IMR-90 (cell line): ENCODE measurements around the gene UNC13B. TPM values are rescaled to one million over a fixed set of nuclear protein-coding genes. Genes with fewer than 3 reads are reported as not detected.

Source experiments
- ATAC-seq: fragments of 200-7000 bp; cut with Tn5 transposase; 2 replicates; pipeline ENCODE4 v1.9.1; 2020; ENCODE audit warnings: low read depth, mild to moderate bottlenecking, moderate library complexity
- BruUV-seq: library from RNA; stranded (reverse); fragments of 400-500 nt; replicated peaks from 2 replicates; lab custom pipeline; 2021; lab: Mats Ljungman, UMichigan
- CTCF ChIA-PET: fragments of 300-600 bp; formaldehyde crosslinking; extraction: SDS; loops from one replicate; lab custom pipeline; 2021; ENCODE audit warnings: antibody characterized with exemption; lab: Yijun Ruan, JAX
- POLR2A ChIA-PET: fragments of 300-600 bp; sonication (Branson Sonifier 250); formaldehyde crosslinking; loops from one replicate; lab custom pipeline; 2022; ENCODE audit warnings: antibody characterized with exemption; ENCODE audit not compliant: unreplicated experiment; lab: Charles Lee
- DNase-seq: peaks from one replicate; pipeline ENCODE4 v3.0.0; 2013
- H2AFZ ChIP-seq: replicated peaks from 2 replicates; pipeline ENCODE3; 2013; ENCODE audit warnings: low read length, mild to moderate bottlenecking; ENCODE audit not compliant: poor library complexity
- H2AK5ac ChIP-seq: 2 replicates; pipeline ENCODE4 v1.6.1; 2013; ENCODE audit warnings: low read depth, low read length, inconsistent platforms
- H2AK9ac ChIP-seq: replicated peaks from 2 replicates; pipeline ENCODE3; 2013; ENCODE audit warnings: mild to moderate bottlenecking, low read depth, low read length, moderate library complexity; ENCODE audit not compliant: poor library complexity
- H2BK120ac ChIP-seq: 2 replicates; pipeline ENCODE4 v1.6.1; 2013; ENCODE audit warnings: low read depth, low read length, inconsistent platforms
- H2BK15ac ChIP-seq: 3 replicates; pipeline ENCODE4 v1.6.1; 2013; ENCODE audit warnings: low read depth, low read length, inconsistent platforms
- H2BK20ac ChIP-seq: 2 replicates; pipeline ENCODE4 v1.6.1; 2013; ENCODE audit warnings: low read depth, mild to moderate bottlenecking, inconsistent platforms, low read length, moderate library complexity
- H2BK5ac ChIP-seq: 2 replicates; pipeline ENCODE4 v1.6.1; 2013; ENCODE audit warnings: mild to moderate bottlenecking, low read depth, low read length, inconsistent platforms; ENCODE audit not compliant: poor library complexity, severe bottlenecking
- H3K14ac ChIP-seq: replicated peaks from 2 replicates; pipeline ENCODE4 v1.6.1; 2013; ENCODE audit warnings: low read depth, low read length, inconsistent platforms
- H3K18ac ChIP-seq: 2 replicates; pipeline ENCODE4 v1.6.1; 2013; ENCODE audit warnings: low read depth, low read length, control low read depth
- H3K23ac ChIP-seq: 2 replicates; pipeline ENCODE4 v1.6.1; 2013; ENCODE audit warnings: low read depth, low read length, inconsistent platforms
- H3K27ac ChIP-seq: 2 replicates; pipeline ENCODE4 v1.5.1; 2013; ENCODE audit warnings: mild to moderate bottlenecking, control low read depth, low read length; ENCODE audit not compliant: insufficient read depth
- H3K27me3 ChIP-seq: 2 replicates; pipeline ENCODE4 v1.6.1; 2013; ENCODE audit warnings: low read length; ENCODE audit not compliant: control insufficient read depth, insufficient read depth
- H3K36me3 ChIP-seq: 2 replicates; pipeline ENCODE4 v1.6.1; 2013; ENCODE audit warnings: low read length, mixed read lengths; ENCODE audit not compliant: control insufficient read depth, insufficient read depth
- H3K4ac ChIP-seq: 2 replicates; pipeline ENCODE4 v1.6.1; 2013; ENCODE audit warnings: low read depth, low read length, inconsistent platforms
- H3K4me1 ChIP-seq: 2 replicates; pipeline ENCODE4 v1.6.1; 2013; ENCODE audit warnings: low read length, mixed read lengths; ENCODE audit not compliant: control insufficient read depth, insufficient read depth
- H3K4me2 ChIP-seq: 2 replicates; pipeline ENCODE4 v1.6.1; 2013; ENCODE audit warnings: low read depth, mild to moderate bottlenecking, control low read depth, low read length, moderate library complexity
- H3K4me3 ChIP-seq: 2 replicates; pipeline ENCODE4 v1.5.1; 2013; ENCODE audit warnings: low read depth, mild to moderate bottlenecking, control low read depth, low read length, moderate library complexity; ENCODE audit not compliant: insufficient read depth
- H3K56ac ChIP-seq: 2 replicates; pipeline ENCODE4 v1.6.1; 2013; ENCODE audit warnings: low read length, inconsistent platforms; ENCODE audit not compliant: insufficient read depth; ENCODE audit errors: extremely low read depth
- H3K79me1 ChIP-seq, 2 experiments: 2 replicates each; pipeline ENCODE4 v1.6.1; 2013; ENCODE audit warnings: low read length in 2 of 2, inconsistent platforms in 1 of 2, low read depth in 1 of 2
- H3K9ac ChIP-seq: 2 replicates; pipeline ENCODE4 v1.6.1; 2013; ENCODE audit warnings: low read depth, low read length, control low read depth
- H3K9me1 ChIP-seq: 2 replicates; pipeline ENCODE4 v1.6.1; 2013; ENCODE audit warnings: low read length, inconsistent platforms; ENCODE audit not compliant: insufficient read depth
- H3K9me3 ChIP-seq: 2 replicates; pipeline ENCODE4 v1.6.1; 2013; ENCODE audit warnings: low read length; ENCODE audit not compliant: control insufficient read depth, insufficient read depth
- H4K20me1 ChIP-seq: 2 replicates; pipeline ENCODE4 v1.6.1; 2013; ENCODE audit warnings: low read length, inconsistent platforms; ENCODE audit not compliant: insufficient read depth
- H4K5ac ChIP-seq: 2 replicates; pipeline ENCODE4 v1.6.1; 2013; ENCODE audit warnings: mild to moderate bottlenecking, low read depth, low read length, control low read depth
- H4K8ac ChIP-seq, 2 experiments: 2 replicates each; pipeline ENCODE4 v1.6.1; 2013; ENCODE audit warnings: low read depth in 2 of 2, low read length in 2 of 2, control low read depth in 1 of 2, inconsistent platforms in 1 of 2
- H4K91ac ChIP-seq: 2 replicates; pipeline ENCODE4 v1.6.1; 2013; ENCODE audit warnings: low read depth, low read length, inconsistent platforms; ENCODE audit not compliant: insufficient read depth
- BHLHE40 ChIP-seq: fragments of 150-350 bp; IDR thresholded peaks from 2 replicates; pipeline ENCODE4 v1.6.1; 2016; ENCODE audit warnings: mild to moderate bottlenecking, low read depth, low read length
- CHD1 ChIP-seq: IDR thresholded peaks from 2 replicates; pipeline ENCODE4 v1.6.1; 2012; ENCODE audit warnings: low read depth, low read length, improper control_type of control experiment
- FOS ChIP-seq: fragments of 150-350 bp; IDR thresholded peaks from 2 replicates; pipeline ENCODE4 v1.6.1; 2016; ENCODE audit warnings: low read depth, low read length
- MAFK ChIP-seq: IDR thresholded peaks from 2 replicates; pipeline ENCODE4 v1.6.1; 2012; ENCODE audit warnings: low read depth, low read length, improper control_type of control experiment
- MAZ ChIP-seq: IDR thresholded peaks from 2 replicates; pipeline ENCODE4 v1.6.1; 2012; ENCODE audit warnings: low read depth, mild to moderate bottlenecking, low read length, improper control_type of control experiment, moderate library complexity, borderline replicate concordance
- MXI1 ChIP-seq: IDR thresholded peaks from 2 replicates; pipeline ENCODE4 v1.6.1; 2012; ENCODE audit warnings: low read depth, mild to moderate bottlenecking, low read length, moderate library complexity, borderline replicate concordance
- POLR2A ChIP-seq: IDR thresholded peaks from 2 replicates; pipeline ENCODE4 v1.6.1; 2012; ENCODE audit warnings: mild to moderate bottlenecking, low read depth, low read length
- RAD21 ChIP-seq: IDR thresholded peaks from 2 replicates; pipeline ENCODE4 v1.6.1; 2012; ENCODE audit warnings: low read length, improper control_type of control experiment
- RCOR1 ChIP-seq: IDR thresholded peaks from 2 replicates; pipeline ENCODE4 v1.6.1; 2012; ENCODE audit warnings: mild to moderate bottlenecking, low read length, improper control_type of control experiment; ENCODE audit not compliant: insufficient replicate concordance
- RFX5 ChIP-seq: IDR thresholded peaks from 2 replicates; pipeline ENCODE4 v1.8.0; 2012; ENCODE audit warnings: low read depth, mild to moderate bottlenecking, low read length, moderate library complexity
- SMC3 ChIP-seq: fragments of 150-350 bp; IDR thresholded peaks from 2 replicates; pipeline ENCODE4 v1.6.1; 2016; ENCODE audit warnings: low read depth, mild to moderate bottlenecking, antibody characterized with exemption, low read length, moderate library complexity
- WGBS, 2 experiments: methylation state at CpG; one replicate each; pipeline versions ENCODE4 v1.1.5 to v1.1.7; 2013; ENCODE audit warnings: missing lambda C conversion rate in 2 of 2; ENCODE audit not compliant: insufficient read length in 1 of 2; ENCODE audit errors: extremely low coverage in 2 of 2; 5-methylcytosine and 5-hydroxymethylcytosine counted together
- dilution Hi-C: fragments of 300-500 bp; cut with HindIII; formaldehyde crosslinking; loops from one replicate; pipeline ENCODE4 v1.14.3; 2018; ENCODE audit warnings: low sequenced_read_pairs; ENCODE audit not compliant: unreplicated experiment
- in situ Hi-C: fragments of 300-500 bp; cut with MboI; formaldehyde crosslinking; loops from 3 replicates; pipeline ENCODE4 v1.14.3; 2019; ENCODE audit warnings: low sequenced_read_pairs, inconsistent platforms, mixed read lengths
- intact Hi-C: fragments of 100-400 bp; cut with micrococcal nuclease; formaldehyde crosslinking; loops from 2 replicates; pipeline ENCODE4 v1.10.0; 2022
- polyA plus RNA-seq, 3 experiments: library from polyadenylated mRNA; depleted of rRNA; stranded (reverse); fragments of >200 nt; gene quantifications; 2 replicates each; pipeline ENCODE4 v1.2.3, GENCODE V29; 2012; ENCODE audit warnings: low replicate concordance in 1 of 3
- total RNA-seq: library from RNA; depleted of rRNA; stranded (reverse); fragments of >200 nt; gene quantifications from 2 replicates; pipeline ENCODE4 v1.2.3, GENCODE V29; 2012
- TF ChIP-seq, protein P1 (sequence below): fragments of 150-350 bp; IDR thresholded peaks from 2 replicates; pipeline ENCODE4 v1.6.1; 2017; ENCODE audit warnings: mild to moderate bottlenecking, antibody characterized with exemption, low read length, low read depth
- TF ChIP-seq, protein P2 (sequence below): conservative IDR thresholded peaks from 2 replicates; pipeline ENCODE4 v1.5.1; 2012; ENCODE audit warnings: mild to moderate bottlenecking, low read depth, low read length, improper control_type of control experiment
- TF ChIP-seq, protein P3 (sequence below): fragments of 150-350 bp; IDR thresholded peaks from 2 replicates; pipeline ENCODE4 v1.6.1; 2016; ENCODE audit warnings: low read depth, mild to moderate bottlenecking, low read length, moderate library complexity, borderline replicate concordance

The UNC13B gene
- total and polyA plus RNA-seq, 2 of the 4 experiments (the other 2 are of a cell fraction), result 7.5 to 14.3 TPM

DNA sequence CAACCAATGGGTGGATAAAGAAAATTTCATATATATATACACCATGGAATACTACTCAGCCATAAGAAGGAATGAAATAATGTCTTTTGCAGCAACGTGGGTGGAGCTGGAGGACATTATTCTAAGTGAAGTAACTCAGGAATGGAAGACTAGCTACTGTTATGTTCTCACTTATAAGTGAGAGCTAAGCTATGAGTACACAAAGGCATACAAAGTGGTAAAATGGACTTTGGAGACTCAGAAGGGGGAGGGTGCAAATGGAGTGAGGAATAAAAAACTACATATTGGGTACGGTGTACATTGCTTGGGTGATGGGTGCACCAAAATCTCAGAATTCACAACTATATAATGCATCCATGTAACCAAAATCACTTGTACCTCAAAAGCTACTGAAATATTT is 260.9 kb downstream of the UNC13B start:
- Histone ChIP-seq H2BK15ac (no peak overlapping the region), H3K18ac (no peak overlapping the region), H3K4me3 (no peak overlapping the region), H2AK9ac (no peak overlapping the region), H3K27me3 (peaks cover 3% of the 10 kb centered on the region; the same call in 1 of the 2 replicates), H4K8ac (no peak overlapping the region), H4K5ac (no peak overlapping the region), H3K9me1 (no peaks in the 10 kb centered on the region), H3K27ac (no peak overlapping the region), H3K23ac (no peak overlapping the region), H3K9me3 (no peaks in the 10 kb centered on the region), H4K91ac (no peak overlapping the region), H3K36me3 (no peaks in the 10 kb centered on the region), H3K56ac (no peak overlapping the region), H3K14ac (no peak overlapping the region), H2AK5ac (no peak overlapping the region), H3K4me1 (no peaks in the 10 kb centered on the region), H3K9ac (no peak overlapping the region), H2BK5ac (no peak overlapping the region), H2BK120ac (no peak overlapping the region), H3K79me1 (no peaks in the 10 kb centered on the region), H3K4ac (no peak overlapping the region), H3K4me2 (no peak overlapping the region), H2BK20ac (no peak overlapping the region), H4K20me1 (no peaks in the 10 kb centered on the region), H2AFZ (no peak overlapping the region)
- ChIA-PET POLR2A (no interaction called here), CTCF (no interaction called here)
- dilution Hi-C loops, result no loop called here
- no CpG with 5 or more reads among the region's 2 CpGs for WGBS, 2 experiments
- intact Hi-C loops, result no loop called here
- ATAC-seq (no peak), DNase-seq (no peak)
- no TSS peak for BruUV-seq
- TF ChIP-seq CHD1 (no peak), RCOR1 (no peak), RFX5 (no peak), POLR2A (no peak), MAZ (no peak), MXI1 (no peak), FOS (no peak), BHLHE40 (no peak), MAFK (no peak), RAD21 (no peak), SMC3 (no peak)
- TF ChIP-seq, protein P1, sequence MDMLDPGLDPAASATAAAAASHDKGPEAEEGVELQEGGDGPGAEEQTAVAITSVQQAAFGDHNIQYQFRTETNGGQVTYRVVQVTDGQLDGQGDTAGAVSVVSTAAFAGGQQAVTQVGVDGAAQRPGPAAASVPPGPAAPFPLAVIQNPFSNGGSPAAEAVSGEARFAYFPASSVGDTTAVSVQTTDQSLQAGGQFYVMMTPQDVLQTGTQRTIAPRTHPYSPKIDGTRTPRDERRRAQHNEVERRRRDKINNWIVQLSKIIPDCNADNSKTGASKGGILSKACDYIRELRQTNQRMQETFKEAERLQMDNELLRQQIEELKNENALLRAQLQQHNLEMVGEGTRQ, result no peak
- TF ChIP-seq, protein P2, sequence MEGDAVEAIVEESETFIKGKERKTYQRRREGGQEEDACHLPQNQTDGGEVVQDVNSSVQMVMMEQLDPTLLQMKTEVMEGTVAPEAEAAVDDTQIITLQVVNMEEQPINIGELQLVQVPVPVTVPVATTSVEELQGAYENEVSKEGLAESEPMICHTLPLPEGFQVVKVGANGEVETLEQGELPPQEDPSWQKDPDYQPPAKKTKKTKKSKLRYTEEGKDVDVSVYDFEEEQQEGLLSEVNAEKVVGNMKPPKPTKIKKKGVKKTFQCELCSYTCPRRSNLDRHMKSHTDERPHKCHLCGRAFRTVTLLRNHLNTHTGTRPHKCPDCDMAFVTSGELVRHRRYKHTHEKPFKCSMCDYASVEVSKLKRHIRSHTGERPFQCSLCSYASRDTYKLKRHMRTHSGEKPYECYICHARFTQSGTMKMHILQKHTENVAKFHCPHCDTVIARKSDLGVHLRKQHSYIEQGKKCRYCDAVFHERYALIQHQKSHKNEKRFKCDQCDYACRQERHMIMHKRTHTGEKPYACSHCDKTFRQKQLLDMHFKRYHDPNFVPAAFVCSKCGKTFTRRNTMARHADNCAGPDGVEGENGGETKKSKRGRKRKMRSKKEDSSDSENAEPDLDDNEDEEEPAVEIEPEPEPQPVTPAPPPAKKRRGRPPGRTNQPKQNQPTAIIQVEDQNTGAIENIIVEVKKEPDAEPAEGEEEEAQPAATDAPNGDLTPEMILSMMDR, result no peak
- TF ChIP-seq, protein P3, sequence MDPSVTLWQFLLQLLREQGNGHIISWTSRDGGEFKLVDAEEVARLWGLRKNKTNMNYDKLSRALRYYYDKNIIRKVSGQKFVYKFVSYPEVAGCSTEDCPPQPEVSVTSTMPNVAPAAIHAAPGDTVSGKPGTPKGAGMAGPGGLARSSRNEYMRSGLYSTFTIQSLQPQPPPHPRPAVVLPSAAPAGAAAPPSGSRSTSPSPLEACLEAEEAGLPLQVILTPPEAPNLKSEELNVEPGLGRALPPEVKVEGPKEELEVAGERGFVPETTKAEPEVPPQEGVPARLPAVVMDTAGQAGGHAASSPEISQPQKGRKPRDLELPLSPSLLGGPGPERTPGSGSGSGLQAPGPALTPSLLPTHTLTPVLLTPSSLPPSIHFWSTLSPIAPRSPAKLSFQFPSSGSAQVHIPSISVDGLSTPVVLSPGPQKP, result no peak
- in situ Hi-C loops, result no loop called here
